BLaER1 treated with 17β-estradiol and CSF1 and Interleukin-3, amounts not matched to agents 10 nM and 100 nM (cell line): Measurements from ENCODE around the gene INO80B.
"Not testable (repeated sequence)": the region's sequence is repeated elsewhere in the genome, so short reads cannot be mapped to it uniquely, and the experiment has no call there.

Experiments
- H3K27ac ChIP-seq, 11 experiments: shearing (Covaris generic); formaldehyde crosslinking; 2 replicates each; pipeline ENCODE4 v1.8.1; 2022
- H3K27me3 ChIP-seq, 11 experiments: shearing (Covaris generic); formaldehyde crosslinking; 2 replicates each; pipeline ENCODE4 v1.8.1; 2022
- H3K36me3 ChIP-seq, 11 experiments: shearing (Covaris generic); formaldehyde crosslinking; 2 replicates each; pipeline ENCODE4 v1.8.1; 2022
- H3K4me1 ChIP-seq, 10 experiments: shearing (Covaris generic); formaldehyde crosslinking; 2 replicates each; pipeline ENCODE4 v1.8.1; 2022
- H3K4me2 ChIP-seq, 11 experiments: shearing (Covaris generic); formaldehyde crosslinking; 2 replicates each; pipeline ENCODE4 v1.8.1; 2022
- H3K4me3 ChIP-seq, 10 experiments: shearing (Covaris generic); formaldehyde crosslinking; 2 replicates each; pipeline ENCODE4 v1.8.1; 2022
- H3K9ac ChIP-seq, 11 experiments: shearing (Covaris generic); formaldehyde crosslinking; 2 replicates each; pipeline ENCODE4 v1.8.1; 2022
- H3K9me3 ChIP-seq, 11 experiments: shearing (Covaris generic); formaldehyde crosslinking; replicated peaks in 1 of 11; 2 replicates each; pipeline ENCODE4 v1.8.1; 2022
- H4K20me1 ChIP-seq, 11 experiments: shearing (Covaris generic); formaldehyde crosslinking; 2 replicates each; pipeline ENCODE4 v1.8.1; 2022
- Cebpa-rat ChIP-seq, 11 experiments: shearing (Covaris generic); IDR thresholded peaks; 2 replicates each; pipeline ENCODE4 v1.8.1; 2022

Gene INO80B

GRCh38 chr2:74457549-74458131, 2.8 kb downstream of the INO80B start:
- H3K4me1 ChIP-seq, result peaks cover 33 to 50% (median 42%) of the 10 kb centered on the region in 10 experiments
- H3K27ac ChIP-seq, result peak overlapping the region; percentile 67 to 90 (median 85)
- peak overlapping the region; percentile 94 to 99 (median 97) for H3K4me2 ChIP-seq
- H3K9me3 ChIP-seq, result no peaks in the 10 kb centered on the region
- H3K9ac ChIP-seq, result peak overlapping the region; percentile 79 to 91 (median 85)
- no peaks in the 10 kb centered on the region for H3K27me3 ChIP-seq
- no peak for TF ChIP-seq Cebpa-rat (IDR thresholded peaks at IDR 0.05)
- peaks cover 0 to 15% (median 0%) of the 10 kb centered on the region in 11 experiments; a peak in 5 of 22 replicates for H4K20me1 ChIP-seq
- peak overlapping the region; percentile 75 to 91 (median 80) for H3K4me3 ChIP-seq
- peaks cover 18 to 25% (median 21%) of the 10 kb centered on the region in 11 experiments for H3K36me3 ChIP-seq

- no peak for TF ChIP-seq Cebpa-rat (IDR thresholded peaks at IDR 0.05)
- peak within 1 kb of the TSS; percentile 95 to 99 (median 97) for H3K4me2 ChIP-seq
- peak within 1 kb of the TSS; percentile 75 to 91 (median 80) for H3K4me3 ChIP-seq
- peak within 1 kb of the TSS; percentile 79 to 91 (median 85) for H3K9ac ChIP-seq
- no peaks in the 10 kb centered on the region for H3K27me3 ChIP-seq
- peak within 1 kb of the TSS; percentile 67 to 90 (median 85) for H3K27ac ChIP-seq
- H3K4me1 ChIP-seq, result peaks cover 33 to 48% (median 39%) of the 10 kb centered on the region in 10 experiments
- peaks cover 0 to 20% (median 0%) of the 10 kb centered on the region in 11 experiments; a peak in 6 of 22 replicates for H4K20me1 ChIP-seq
- no peaks in the 10 kb centered on the region for H3K9me3 ChIP-seq
- peaks cover 25 to 32% (median 27%) of the 10 kb centered on the region in 11 experiments for H3K36me3 ChIP-seq
Observed at GRCh38 chr2:74458132-74458937, 3.4 kb downstream of the INO80B start, which contains the start of gene WBP1. TSS of gene WBP1 (plus strand) at chr2:74458438. CDS start at chr2:74458603, 165 bp downstream.

GRCh38 chr2:74458938-74459363, 4.1 kb downstream of the INO80B start:
- Histone ChIP-seq H3K4me1 (peaks cover 37 to 55% (median 45%) of the 10 kb centered on the region in 10 experiments), H3K36me3 (peaks cover 25 to 34% (median 28%) of the 10 kb centered on the region in 11 experiments), H3K27me3 (no peaks in the 10 kb centered on the region), H3K4me3 (peak overlapping the region; percentile 72 to 91 (median 78)), H4K20me1 (peaks cover 0 to 20% (median 1%) of the 10 kb centered on the region in 11 experiments; a peak in 8 of 22 replicates), H3K4me2 (peak overlapping the region; percentile 82 to 99 (median 95)), H3K9ac (peak overlapping the region; percentile 79 to 91 (median 84)), H3K27ac (peak overlapping the region; percentile 25 to 83 (median 81); a peak in 21 of 22 replicates), H3K9me3 (no peaks in the 10 kb centered on the region)
- TF ChIP-seq Cebpa-rat (IDR thresholded peaks at IDR 0.05), result no peak

- H3K9ac ChIP-seq, result peak overlapping the region in 8 of 11 experiments; percentile 79 to 91 (median 85); a peak in 16 of 22 replicates
- peaks cover 38 to 52% (median 49%) of the 10 kb centered on the region in 10 experiments for H3K4me1 ChIP-seq
- H3K4me2 ChIP-seq, result peak overlapping the region; percentile 82 to 99 (median 95)
- H3K4me3 ChIP-seq, result peak overlapping the region in 8 of 10 experiments; percentile 72 to 91 (median 80); a peak in 16 of 20 replicates
- H4K20me1 ChIP-seq, result peaks cover 0 to 20% (median 4%) of the 10 kb centered on the region in 11 experiments; a peak in 10 of 22 replicates
- not testable (repeated sequence) for H3K9me3 ChIP-seq, H3K27me3 ChIP-seq
- peak overlapping the region in 1 of 11 experiments; percentile 16; a peak in 1 of 22 replicates for H3K27ac ChIP-seq
- H3K36me3 ChIP-seq, result peaks cover 25 to 34% (median 28%) of the 10 kb centered on the region in 11 experiments
Observed at GRCh38 chr2:74459503-74460118, 4.7 kb downstream of the INO80B start.

- Histone ChIP-seq H3K4me2 (peak overlapping the region in 5 of 11 experiments; percentile 94 to 99 (median 96); a peak in 5 of 22 replicates), H3K4me1 (peaks cover 38 to 52% (median 49%) of the 10 kb centered on the region in 10 experiments), H4K20me1 (peaks cover 0 to 20% (median 4%) of the 10 kb centered on the region in 11 experiments; a peak in 10 of 22 replicates), H3K9ac (peak overlapping the region in 1 of 11 experiments; percentile 87; a peak in 1 of 22 replicates), H3K36me3 (peaks cover 25 to 34% (median 28%) of the 10 kb centered on the region in 11 experiments)
- H3K27ac ChIP-seq, H3K9me3 ChIP-seq, H3K27me3 ChIP-seq, H3K4me3 ChIP-seq: not testable (repeated sequence)
Observed at GRCh38 chr2:74460187-74460586, 5.3 kb downstream of the INO80B start.

- no peaks in the 10 kb centered on the region for H3K27me3 ChIP-seq
- no peak for TF ChIP-seq Cebpa-rat (IDR thresholded peaks at IDR 0.05)
- H3K9ac ChIP-seq, result no peak overlapping the region
- no peak overlapping the region for H3K4me2 ChIP-seq
- peaks cover 25 to 34% (median 28%) of the 10 kb centered on the region in 11 experiments for H3K36me3 ChIP-seq
- no peaks in the 10 kb centered on the region for H3K9me3 ChIP-seq
- H3K27ac ChIP-seq, result no peak overlapping the region
- H3K4me1 ChIP-seq, result peaks cover 31 to 46% (median 43%) of the 10 kb centered on the region in 10 experiments
- H4K20me1 ChIP-seq, result peaks cover 0 to 20% (median 4%) of the 10 kb centered on the region in 11 experiments; a peak in 10 of 22 replicates
- no peak overlapping the region for H3K4me3 ChIP-seq
Observed at GRCh38 chr2:74461187-74462053, 6.5 kb downstream of the INO80B start.

- H3K4me2 ChIP-seq, result no peak overlapping the region
- no peaks in the 10 kb centered on the region for H3K27me3 ChIP-seq
- no peak for TF ChIP-seq Cebpa-rat (IDR thresholded peaks at IDR 0.05)
- H3K9me3 ChIP-seq, result no peaks in the 10 kb centered on the region
- peaks cover 23 to 38% (median 35%) of the 10 kb centered on the region in 10 experiments for H3K4me1 ChIP-seq
- H3K36me3 ChIP-seq, result peaks cover 25 to 34% (median 28%) of the 10 kb centered on the region in 11 experiments
- no peak overlapping the region for H3K27ac ChIP-seq
- H3K9ac ChIP-seq, result no peak overlapping the region
- no peak overlapping the region for H3K4me3 ChIP-seq
- peaks cover 0 to 20% (median 4%) of the 10 kb centered on the region in 11 experiments; a peak in 10 of 22 replicates for H4K20me1 ChIP-seq
Observed at GRCh38 chr2:74462054-74462785, 7.3 kb downstream of the INO80B start.
